ENCODE data around the gene NPPB.

DNA sequence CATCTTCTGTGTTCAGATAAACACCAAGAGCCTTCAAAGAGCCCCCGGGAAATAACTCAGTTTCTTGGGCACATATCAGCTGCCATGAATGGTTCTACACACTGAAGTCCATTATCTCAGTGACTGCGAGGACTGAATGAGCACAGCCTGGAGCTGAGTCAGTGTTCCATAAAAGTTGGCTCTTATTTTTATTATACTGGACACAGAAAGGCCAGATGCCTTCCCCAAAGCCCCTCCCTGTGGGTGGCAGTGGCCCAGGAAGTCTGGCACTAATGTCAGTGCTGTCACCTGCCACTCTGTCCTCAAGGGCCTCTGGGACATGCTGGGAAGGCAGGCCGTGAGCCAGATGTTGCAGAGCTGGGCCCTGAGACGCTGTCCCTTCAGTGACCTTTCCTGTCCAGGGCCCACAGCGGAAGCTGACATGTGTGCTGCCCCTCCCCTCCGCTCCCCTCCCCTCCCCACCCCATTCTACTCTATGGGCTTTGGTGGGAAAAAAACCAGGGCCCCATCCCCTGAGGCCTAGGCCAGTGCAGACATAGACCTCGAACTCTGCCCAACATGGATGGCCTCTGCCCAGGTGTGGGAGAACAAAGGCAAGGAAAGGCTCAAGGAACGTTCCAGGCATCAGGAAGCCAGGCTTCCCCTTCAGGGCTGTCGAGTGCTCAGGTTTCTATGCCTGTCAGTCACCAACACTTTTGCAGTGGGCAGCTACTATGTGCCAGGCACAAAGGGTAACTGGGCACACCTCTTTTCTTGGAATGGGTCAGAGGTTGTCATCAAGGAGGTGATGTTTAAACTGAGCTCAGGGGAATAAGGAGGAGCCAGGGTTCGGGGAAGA lies 22.4 kb upstream of the NPPB start:
- TF ChIP-seq CTCF (conservative IDR thresholded peaks at IDR 0.05; ENCODE audit: low read length) = no peak
- no peak for TF ChIP-seq EZH2phosphoT487 (IDR thresholded peaks at IDR 0.05; ENCODE audit: borderline replicate concordance, low read depth, low read length)

Measured in OCI-LY7 (cell line).